CD4-positive, alpha-beta T cell treated with Interleukin-21 for 1 hour (primary cell): Measurements from ENCODE around the gene TAF10.
A peak's percentile ranks its signal among the peaks of the same experiment; 100 is the strongest.

Experiments
- DNase-seq: peaks from one replicate; pipeline ENCODE4 v3.0.0-alpha.2; 2020

Gene TAF10

GRCh38 chr11:6607190-6607795 is 4.7 kb downstream of the TAF10 start:
- DNase-seq: no peak

- peak; percentile 71 for DNase-seq
Observed at GRCh38 chr11:6606471-6607189, 5.4 kb downstream of the TAF10 start.

- DNase-seq: no peak
Observed at GRCh38 chr11:6604790-6605189, 7.2 kb downstream of the TAF10 start.

GRCh38 chr11:6604081-6604626 is 7.9 kb downstream of the TAF10 start:
- DNase-seq: peak; percentile 70

- peak; percentile 94 for DNase-seq
Observed at GRCh38 chr11:6603287-6604080, 8.5 kb downstream of the TAF10 start, which contains the start of the genes ILK and RRP8. ILK (plus strand) TSS chr11:6603774; CDS start chr11:6604272, 498 bp downstream. RRP8 (minus strand) TSS chr11:6603616; CDS start chr11:6603502, 114 bp downstream.

GRCh38 chr11:6602096-6602940 is 9.7 kb downstream of the TAF10 start:
- DNase-seq: no peak

GRCh38 chr11:6601041-6601461 is 11.0 kb downstream of the TAF10 start:
- no peak for DNase-seq

- DNase-seq: no peak
Observed at GRCh38 chr11:6599881-6600390, 12.1 kb downstream of the TAF10 start.

GRCh38 chr11:6599449-6599848 is 12.6 kb downstream of the TAF10 start:
- DNase-seq: no peak

- no peak for DNase-seq
Observed at GRCh38 chr11:6598555-6598954, 13.5 kb downstream of the TAF10 start.

GRCh38 chr11:6596239-6596877 is 15.7 kb downstream of the TAF10 start:
- DNase-seq: no peak

GRCh38 chr11:6594142-6594768 is 17.8 kb downstream of the TAF10 start:
- no peak for DNase-seq

- no peak for DNase-seq
Observed at GRCh38 chr11:6588018-6588417, 24.0 kb downstream of the TAF10 start.

GRCh38 chr11:6587360-6587953 is 24.6 kb downstream of the TAF10 start:
- no peak for DNase-seq

GRCh38 chr11:6586434-6587359 is 25.3 kb downstream of the TAF10 start:
- DNase-seq: no peak

- DNase-seq: no peak
Observed at GRCh38 chr11:6584528-6584927, 27.5 kb downstream of the TAF10 start.

- no peak for DNase-seq
Observed at GRCh38 chr11:6583584-6583983, 28.4 kb downstream of the TAF10 start.

- DNase-seq: no peak
Observed at GRCh38 chr11:6579681-6580080, 32.3 kb downstream of the TAF10 start.

- DNase-seq: no peak
Observed at GRCh38 chr11:6578134-6578533, 33.9 kb downstream of the TAF10 start.
